ENCODE results near the gene MAN2A1. TPM values are rescaled to one million over a fixed set of nuclear protein-coding genes. Genes with fewer than 3 reads are reported as not detected.
"Not testable (repeated sequence)": the region's sequence is repeated elsewhere in the genome, so short reads cannot be mapped to it uniquely, and the experiment has no call there.

Gene MAN2A1
- total RNA-seq, 1 donor from 2014 or later = 25.5 TPM

DNA sequence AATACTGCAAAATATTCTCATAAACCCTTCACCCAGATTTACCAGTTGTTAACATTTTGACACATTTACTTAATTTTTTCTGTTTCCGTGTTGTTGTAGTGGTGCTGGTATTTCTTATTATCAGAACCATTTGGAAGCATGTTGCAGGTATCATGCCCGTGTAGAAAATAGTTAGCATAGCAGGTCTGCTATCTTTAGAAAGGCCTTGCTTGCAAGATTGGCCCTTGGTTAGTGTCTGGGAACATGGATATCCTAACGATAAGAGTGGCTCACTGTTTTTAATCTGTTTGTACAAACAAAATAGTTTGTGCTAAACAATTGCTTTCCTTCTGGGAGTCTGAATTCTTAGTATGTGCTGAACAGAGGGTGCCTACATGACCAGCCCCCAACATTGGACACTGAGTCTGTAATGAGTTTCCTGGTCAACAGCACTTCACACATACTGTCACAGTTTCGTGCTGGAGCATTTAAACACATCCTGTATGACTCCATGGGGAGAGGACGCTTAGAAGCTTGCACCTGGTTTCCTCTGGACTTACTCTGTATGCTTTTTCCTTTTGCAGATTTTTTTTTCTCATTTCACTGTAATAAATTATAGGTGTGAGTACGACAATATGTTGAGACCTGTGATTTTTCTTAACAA lies 66.9 kb downstream of the MAN2A1 start:
- H3K4me3 Mint-ChIP-seq = no peak overlapping the region
- H3K27ac Mint-ChIP-seq (ENCODE audit: unreplicated experiment) = no peak overlapping the region
- H3K4me1 Mint-ChIP-seq = no peaks in the 10 kb centered on the region
- H3K9me3 Mint-ChIP-seq = peaks cover 2% of the 10 kb centered on the region
- TF ChIP-seq, protein P1, sequence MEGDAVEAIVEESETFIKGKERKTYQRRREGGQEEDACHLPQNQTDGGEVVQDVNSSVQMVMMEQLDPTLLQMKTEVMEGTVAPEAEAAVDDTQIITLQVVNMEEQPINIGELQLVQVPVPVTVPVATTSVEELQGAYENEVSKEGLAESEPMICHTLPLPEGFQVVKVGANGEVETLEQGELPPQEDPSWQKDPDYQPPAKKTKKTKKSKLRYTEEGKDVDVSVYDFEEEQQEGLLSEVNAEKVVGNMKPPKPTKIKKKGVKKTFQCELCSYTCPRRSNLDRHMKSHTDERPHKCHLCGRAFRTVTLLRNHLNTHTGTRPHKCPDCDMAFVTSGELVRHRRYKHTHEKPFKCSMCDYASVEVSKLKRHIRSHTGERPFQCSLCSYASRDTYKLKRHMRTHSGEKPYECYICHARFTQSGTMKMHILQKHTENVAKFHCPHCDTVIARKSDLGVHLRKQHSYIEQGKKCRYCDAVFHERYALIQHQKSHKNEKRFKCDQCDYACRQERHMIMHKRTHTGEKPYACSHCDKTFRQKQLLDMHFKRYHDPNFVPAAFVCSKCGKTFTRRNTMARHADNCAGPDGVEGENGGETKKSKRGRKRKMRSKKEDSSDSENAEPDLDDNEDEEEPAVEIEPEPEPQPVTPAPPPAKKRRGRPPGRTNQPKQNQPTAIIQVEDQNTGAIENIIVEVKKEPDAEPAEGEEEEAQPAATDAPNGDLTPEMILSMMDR (conservative IDR thresholded peaks at IDR 0.05) = no peak
- no peaks in the 10 kb centered on the region for H3K27me3 Mint-ChIP-seq (ENCODE audit: low read depth)
- H3K36me3 Mint-ChIP-seq (ENCODE audit: low read depth) = peaks cover 33% of the 10 kb centered on the region
- DNase-seq (ENCODE audit: low read depth, low spot score) = no peak

DNA sequence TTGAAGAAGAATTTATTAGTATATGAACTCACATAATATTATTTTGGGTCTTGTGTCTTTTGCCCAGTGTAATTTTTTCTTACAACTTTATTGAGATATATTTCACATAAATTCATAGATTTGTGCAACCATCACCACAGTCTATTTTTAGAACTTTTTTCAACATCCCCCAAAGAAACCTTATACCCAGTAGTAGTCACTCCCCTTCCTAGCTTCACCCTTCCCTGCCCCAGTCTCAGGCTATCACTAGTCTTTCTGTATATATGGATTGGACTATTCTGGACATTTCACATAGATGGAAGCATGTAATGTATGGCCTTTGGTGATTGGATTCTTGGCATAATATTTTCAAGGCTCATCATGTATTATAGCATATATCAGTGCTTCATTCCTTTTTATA lies 67.8 kb downstream of the MAN2A1 start:
- Mint-ChIP-seq H3K27ac (ENCODE audit: unreplicated experiment) (no peak overlapping the region), H3K9me3 (peaks cover 2% of the 10 kb centered on the region), H3K36me3 (ENCODE audit: low read depth) (peaks cover 34% of the 10 kb centered on the region), H3K4me1 (no peaks in the 10 kb centered on the region), H3K27me3 (ENCODE audit: low read depth) (no peaks in the 10 kb centered on the region), H3K4me3 (no peak overlapping the region)
- TF ChIP-seq, protein P1 (conservative IDR thresholded peaks at IDR 0.05) = no peak
- no peak for DNase-seq (ENCODE audit: low read depth, low spot score)

DNA sequence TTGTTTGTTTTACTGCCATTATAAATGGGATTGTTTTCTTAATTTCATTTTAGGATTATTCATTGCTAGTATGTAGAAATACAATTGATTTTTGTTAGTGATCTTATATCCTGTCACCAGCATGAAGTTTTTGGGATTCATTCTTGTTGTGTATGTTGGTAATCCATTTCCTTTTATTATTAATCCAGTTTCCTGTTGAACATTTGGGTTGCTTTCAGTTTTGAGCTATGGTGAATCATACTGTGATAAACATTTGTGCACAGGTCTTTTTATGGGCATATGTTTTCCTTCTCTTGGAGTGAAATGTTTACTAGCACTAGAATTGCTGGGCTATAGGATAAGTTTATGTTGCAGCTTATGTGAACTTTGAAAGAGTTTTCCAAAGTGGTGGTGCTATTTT lies 69.6 kb downstream of the MAN2A1 start:
- no peaks in the 10 kb centered on the region for H3K27me3 Mint-ChIP-seq (ENCODE audit: low read depth)
- TF ChIP-seq, protein P1 (conservative IDR thresholded peaks at IDR 0.05) = no peak

DNA sequence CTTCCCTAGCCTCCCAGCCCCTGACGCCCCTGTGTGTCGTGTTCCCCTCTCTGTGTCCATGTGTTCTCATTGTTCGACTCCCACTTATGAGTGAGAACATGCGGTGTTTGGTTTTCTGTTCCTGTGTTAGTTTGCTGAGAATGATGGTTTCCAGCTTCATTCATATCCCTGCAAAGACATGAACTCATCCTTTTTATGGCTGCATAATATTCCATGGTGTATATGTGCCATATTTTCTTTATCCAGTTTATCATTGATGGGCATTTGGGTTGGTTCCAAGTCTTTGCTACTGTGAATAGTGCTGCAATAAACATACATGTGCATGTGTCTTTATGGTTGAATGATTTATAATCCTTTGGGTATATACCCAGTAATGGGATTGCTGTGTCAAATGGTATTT lies 70.4 kb downstream of the MAN2A1 start:
- DNase-seq (ENCODE audit: low read depth, low spot score); H3K4me1 Mint-ChIP-seq: not testable (repeated sequence)
- H3K36me3 Mint-ChIP-seq (ENCODE audit: low read depth) = peaks cover 42% of the 10 kb centered on the region

More for the DNA sequence above, 69.6 kb downstream of the MAN2A1 start:
- H3K36me3 Mint-ChIP-seq (ENCODE audit: low read depth) = peaks cover 40% of the 10 kb centered on the region
- H3K4me1 Mint-ChIP-seq = no peaks in the 10 kb centered on the region
- no peak overlapping the region for H3K4me3 Mint-ChIP-seq
- no peak for DNase-seq (ENCODE audit: low read depth, low spot score)
- H3K27ac Mint-ChIP-seq (ENCODE audit: unreplicated experiment) = no peak overlapping the region
- H3K9me3 Mint-ChIP-seq = peaks cover 2% of the 10 kb centered on the region

DNA sequence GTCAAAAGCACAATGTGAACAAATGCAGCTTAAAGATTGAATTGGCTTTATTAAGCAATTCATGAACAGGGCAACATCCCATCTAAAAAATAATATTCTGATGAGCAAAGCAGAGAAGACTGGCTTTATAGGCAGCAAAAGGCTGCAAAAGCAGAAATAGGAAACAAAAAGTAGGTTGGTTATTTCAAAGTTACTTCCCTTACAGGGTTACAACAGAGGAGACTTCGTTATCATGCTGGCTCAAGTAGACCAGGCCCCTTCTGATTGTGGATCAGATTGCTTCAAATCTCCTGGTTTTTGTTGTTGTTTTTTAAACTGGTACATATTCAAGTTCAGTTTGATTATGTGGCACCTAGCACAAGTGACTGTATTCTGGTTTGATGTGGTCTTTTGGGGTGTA lies 73.1 kb downstream of the MAN2A1 start:
- no peak for DNase-seq (ENCODE audit: low read depth, low spot score)
- Mint-ChIP-seq H3K4me3 (no peak overlapping the region), H3K9me3 (peaks cover 2% of the 10 kb centered on the region), H3K27ac (ENCODE audit: unreplicated experiment) (no peak overlapping the region), H3K4me1 (no peaks in the 10 kb centered on the region), H3K36me3 (ENCODE audit: low read depth) (peaks cover 31% of the 10 kb centered on the region), H3K27me3 (ENCODE audit: low read depth) (no peaks in the 10 kb centered on the region)
- TF ChIP-seq, protein P1 (conservative IDR thresholded peaks at IDR 0.05) = no peak

More for the DNA sequence above, 70.4 kb downstream of the MAN2A1 start:
- not testable (repeated sequence) for H3K4me3 Mint-ChIP-seq; H3K27ac Mint-ChIP-seq (ENCODE audit: unreplicated experiment); H3K27me3 Mint-ChIP-seq (ENCODE audit: low read depth); H3K9me3 Mint-ChIP-seq

DNA sequence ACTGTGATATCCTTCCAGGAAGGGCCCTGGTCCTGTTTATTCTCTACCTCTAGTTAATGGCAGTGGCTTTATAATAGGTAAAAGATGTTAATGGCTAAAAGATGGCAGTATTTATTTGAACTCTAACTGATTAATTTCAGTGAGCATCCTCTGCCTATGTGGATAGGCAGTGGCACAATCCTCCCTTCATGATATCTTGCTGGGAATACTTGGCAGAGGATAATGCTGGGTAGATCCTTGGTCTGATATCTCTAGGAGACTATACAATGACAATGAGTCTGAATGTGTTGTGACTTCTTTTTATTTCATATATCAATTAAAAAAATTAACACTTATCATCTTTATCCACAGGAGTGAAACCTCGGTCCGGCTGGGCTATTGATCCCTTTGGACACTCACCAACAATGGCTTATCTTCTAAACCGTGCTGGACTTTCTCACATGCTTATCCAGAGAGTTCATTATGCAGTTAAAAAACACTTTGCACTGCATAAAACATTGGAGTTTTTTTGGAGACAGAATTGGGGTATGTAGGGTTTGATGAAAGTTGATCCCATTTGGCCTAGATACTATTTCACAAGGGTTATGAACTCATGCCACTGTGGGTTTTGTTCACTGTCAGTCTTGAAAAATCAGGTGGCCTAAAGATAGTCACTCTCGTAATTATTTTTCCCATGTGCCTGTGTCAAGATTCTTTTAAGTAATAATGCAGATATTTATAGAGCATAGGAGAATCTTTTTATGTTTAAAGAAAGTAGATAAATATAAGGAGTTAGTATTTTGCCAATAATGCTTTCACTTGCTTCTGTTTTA lies 77.7 kb downstream of the MAN2A1 start:
- H3K4me1 Mint-ChIP-seq = no peaks in the 10 kb centered on the region
- H3K27me3 Mint-ChIP-seq (ENCODE audit: low read depth) = no peaks in the 10 kb centered on the region
- H3K27ac Mint-ChIP-seq (ENCODE audit: unreplicated experiment) = no peak overlapping the region
- TF ChIP-seq, protein P1 (conservative IDR thresholded peaks at IDR 0.05) = no peak
- H3K36me3 Mint-ChIP-seq (ENCODE audit: low read depth) = peaks cover 12% of the 10 kb centered on the region
- no peak overlapping the region for H3K4me3 Mint-ChIP-seq
- H3K9me3 Mint-ChIP-seq = no peaks in the 10 kb centered on the region
- DNase-seq (ENCODE audit: low read depth, low spot score) = no peak
